Gastrocnemius medialis (tissue), 4 donors: ENCODE data around the gene GMEB2. TPM values are rescaled to one million over a fixed set of nuclear protein-coding genes. Genes with fewer than 3 reads are reported as not detected.

ENCODE experiments used
- ATAC-seq, 2 donors: fragments of 150-250 bp; one replicate each; pipeline ENCODE4 v1.9.1; 2016
- DNase-seq, 2 donors: peaks; one replicate each; pipeline ENCODE4 v3.0.0-alpha.2; 2019
- H3K27ac ChIP-seq, 4 donors: fragments of 200-600 bp; sonication (generic); 1 replicate in 1 of 4; 2 replicates in 3 of 4; pipeline ENCODE4 v1.5.1; 2016 to 2018; ENCODE audit warnings: mild to moderate bottlenecking in 2 of 4, moderate library complexity in 1 of 4
- H3K27me3 ChIP-seq, 3 donors: fragments of 200-600 bp; sonication (generic) in 2 of 3; 1 replicate in 1 of 3; 2 replicates in 2 of 3; pipeline versions ENCODE4 v1.5.1 to v1.6.0; 2016 to 2019; ENCODE audit warnings: mild to moderate bottlenecking in 1 of 3, moderate library complexity in 1 of 3
- H3K36me3 ChIP-seq, 2 donors: fragments of 200-600 bp; sonication (generic) in 1 of 2; one replicate each; pipeline ENCODE4 v1.5.1; 2017 to 2018
- H3K4me1 ChIP-seq, 2 donors: fragments of 200-600 bp; sonication (generic) in 1 of 2; one replicate each; pipeline ENCODE4 v1.5.1; 2016 to 2017; ENCODE audit warnings: mild to moderate bottlenecking in 2 of 2
- H3K4me3 ChIP-seq, 4 donors: fragments of 200-600 bp; sonication (generic) in 3 of 4; 1 replicate in 1 of 4; 2 replicates in 3 of 4; pipeline ENCODE4 v1.5.1; 2016 to 2019; ENCODE audit warnings: mild to moderate bottlenecking in 2 of 4
- H3K9me3 ChIP-seq, 3 donors: fragments of 200-600 bp; sonication (generic) in 2 of 3; 1 replicate in 1 of 3; 2 replicates in 2 of 3; pipeline ENCODE4 v1.5.1; 2016 to 2019
- POLR2A ChIP-seq, 2 donors: fragments of 450-650 bp; IDR thresholded peaks; one replicate each; pipeline ENCODE4 v1.6.1; 2017; ENCODE audit warnings: antibody characterized with exemption in 2 of 2, mild to moderate bottlenecking in 2 of 2, moderate library complexity in 2 of 2
- in situ Hi-C, 4 donors: fragments of 200-750 bp; cut with MboI; loops; one replicate each; pipeline versions ENCODE4 v1.15.0 to v1.8.0; 2017; ENCODE audit warnings: low sequenced_read_pairs in 4 of 4
- intact Hi-C: fragments of 100-400 bp; cut with DNase I; formaldehyde crosslinking; loops from one replicate; pipeline ENCODE4 v1.15.1; 2023; ENCODE audit warnings: low total_unique reads
- total RNA-seq, 4 donors: library from RNA; depleted of rRNA; stranded (reverse); fragments of >200 nt; gene quantifications; one replicate each; pipeline versions ENCODE4 v1.1.0 to v1.2.3, GENCODE V29; 2016
- TF ChIP-seq, protein P1 (sequence below), 5 experiments: fragments of 450-650 bp in 3 of 5; fragments of 200-600 bp in 2 of 5; sonication (generic) in 2 of 5; IDR thresholded peaks in 4 of 5; conservative IDR thresholded peaks in 1 of 5; 1 replicate in 4 of 5; 2 replicates in 1 of 5; pipeline ENCODE4 v1.5.1; 2016 to 2019; ENCODE audit warnings: antibody characterized with exemption in 5 of 5, mild to moderate bottlenecking in 3 of 5, moderate library complexity in 3 of 5

The GMEB2 gene
- total RNA-seq, 4 donors from 2014 or later: 6.1 to 14.3 (median 6.8) TPM

DNA sequence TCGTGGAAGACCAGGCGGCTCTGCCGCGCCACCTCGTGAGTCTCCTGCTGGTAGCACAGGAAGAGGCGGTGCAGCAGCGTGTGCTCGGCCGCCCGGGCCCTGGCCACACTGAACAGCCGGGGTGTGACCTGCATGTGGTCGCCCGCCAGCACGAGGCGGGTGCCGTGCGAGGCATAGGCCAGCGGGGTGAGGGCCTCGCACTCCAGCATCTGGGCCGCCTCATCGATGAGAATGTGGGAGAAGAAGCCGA lies 59.8 kb downstream of the GMEB2 start:
- H3K4me1 ChIP-seq: no peaks in the 10 kb centered on the region
- in situ Hi-C loops (no loop called here), intact Hi-C loops (no loop called here)
- H3K9me3 ChIP-seq: no peaks in the 10 kb centered on the region
- no peak overlapping the region for H3K4me3 ChIP-seq
- no peak overlapping the region for H3K27ac ChIP-seq
- H3K36me3 ChIP-seq: no peaks in the 10 kb centered on the region
- H3K27me3 ChIP-seq: no peaks in the 10 kb centered on the region
- TF ChIP-seq, protein P1, sequence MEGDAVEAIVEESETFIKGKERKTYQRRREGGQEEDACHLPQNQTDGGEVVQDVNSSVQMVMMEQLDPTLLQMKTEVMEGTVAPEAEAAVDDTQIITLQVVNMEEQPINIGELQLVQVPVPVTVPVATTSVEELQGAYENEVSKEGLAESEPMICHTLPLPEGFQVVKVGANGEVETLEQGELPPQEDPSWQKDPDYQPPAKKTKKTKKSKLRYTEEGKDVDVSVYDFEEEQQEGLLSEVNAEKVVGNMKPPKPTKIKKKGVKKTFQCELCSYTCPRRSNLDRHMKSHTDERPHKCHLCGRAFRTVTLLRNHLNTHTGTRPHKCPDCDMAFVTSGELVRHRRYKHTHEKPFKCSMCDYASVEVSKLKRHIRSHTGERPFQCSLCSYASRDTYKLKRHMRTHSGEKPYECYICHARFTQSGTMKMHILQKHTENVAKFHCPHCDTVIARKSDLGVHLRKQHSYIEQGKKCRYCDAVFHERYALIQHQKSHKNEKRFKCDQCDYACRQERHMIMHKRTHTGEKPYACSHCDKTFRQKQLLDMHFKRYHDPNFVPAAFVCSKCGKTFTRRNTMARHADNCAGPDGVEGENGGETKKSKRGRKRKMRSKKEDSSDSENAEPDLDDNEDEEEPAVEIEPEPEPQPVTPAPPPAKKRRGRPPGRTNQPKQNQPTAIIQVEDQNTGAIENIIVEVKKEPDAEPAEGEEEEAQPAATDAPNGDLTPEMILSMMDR (IDR thresholded peaks at IDR 0.05 in 4 of 5, conservative IDR thresholded peaks at IDR 0.05 in 1 of 5): no peak
- TF ChIP-seq POLR2A (IDR thresholded peaks at IDR 0.05): no peak
- no peak for DNase-seq
- ATAC-seq: no peak

DNA sequence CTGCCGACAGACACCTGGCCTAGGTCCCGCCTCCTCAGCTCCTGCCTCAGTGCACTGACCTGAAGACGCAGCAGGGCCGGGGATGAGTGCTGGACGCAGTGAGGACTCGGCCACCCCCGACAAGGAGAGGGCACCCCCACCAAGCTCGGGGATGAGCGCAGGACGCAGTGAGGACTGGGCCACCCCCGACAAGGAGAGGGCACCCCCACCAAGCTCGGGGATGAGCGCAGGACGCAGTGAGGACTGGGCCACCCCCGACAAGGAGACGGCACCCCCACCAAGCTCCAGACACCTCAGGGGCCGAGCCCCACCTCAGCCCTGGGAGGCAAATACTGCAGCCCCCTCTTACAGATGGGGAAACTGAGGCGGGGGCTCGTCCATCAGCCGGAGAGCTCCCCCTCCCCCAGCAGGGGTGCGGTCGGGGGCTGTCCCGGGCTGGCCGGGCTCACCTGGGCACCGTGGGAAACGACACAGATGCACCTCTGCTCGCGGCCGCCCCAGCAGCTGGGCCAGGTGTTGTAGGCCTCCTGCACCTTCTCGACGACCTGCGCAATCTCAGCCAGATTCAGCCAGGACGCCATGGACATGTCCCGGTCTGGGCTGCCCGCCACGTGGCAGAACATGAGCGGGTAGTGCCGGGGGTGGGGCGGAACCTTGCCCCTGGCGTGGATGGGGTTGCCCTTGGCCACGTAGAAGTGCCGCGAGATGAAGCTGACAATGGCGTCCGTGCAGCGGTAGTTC lies 60.3 kb downstream of the GMEB2 start:
- Histone ChIP-seq H3K4me3 (no peak overlapping the region), H3K4me1 (no peaks in the 10 kb centered on the region), H3K36me3 (no peaks in the 10 kb centered on the region), H3K27me3 (no peaks in the 10 kb centered on the region), H3K9me3 (no peaks in the 10 kb centered on the region), H3K27ac (no peak overlapping the region)
- in situ Hi-C loops: no loop called here
- no peak for ATAC-seq
- TF ChIP-seq, protein P1 (IDR thresholded peaks at IDR 0.05 in 4 of 5, conservative IDR thresholded peaks at IDR 0.05 in 1 of 5): no peak
- intact Hi-C loops: no loop called here
- DNase-seq: no peak

DNA sequence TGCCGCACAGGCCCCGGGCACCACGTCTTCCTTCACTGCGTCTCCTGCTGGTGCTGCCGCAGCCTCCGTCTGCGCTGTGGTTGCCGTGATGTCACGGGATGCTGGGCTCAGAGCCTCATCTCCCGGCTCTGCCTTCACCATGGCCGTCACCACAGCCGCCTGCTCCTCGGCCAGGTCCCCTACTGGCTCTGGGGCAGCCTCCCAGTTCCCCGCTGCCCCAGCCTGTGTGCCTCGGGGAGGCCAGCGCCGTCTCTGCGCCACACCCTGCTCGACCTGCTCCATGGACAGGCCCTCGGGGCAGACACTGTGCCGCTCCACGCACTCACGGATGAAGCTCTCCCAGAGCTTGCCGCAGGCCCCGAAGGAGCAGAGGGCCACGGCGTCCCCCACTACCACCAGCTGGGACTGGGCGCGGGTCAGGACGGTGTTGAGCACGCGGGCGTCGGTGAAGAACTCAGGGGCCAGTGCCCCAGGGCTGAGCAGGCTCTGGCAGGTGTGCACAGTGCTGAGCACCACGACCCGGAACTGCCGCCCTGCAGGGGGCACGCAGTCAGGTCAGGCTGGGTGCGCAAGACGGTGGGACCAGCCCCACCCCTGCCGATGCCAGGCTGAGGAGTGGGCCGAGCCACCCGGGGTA lies 61.1 kb downstream of the GMEB2 start:
- no peak for DNase-seq

DNA sequence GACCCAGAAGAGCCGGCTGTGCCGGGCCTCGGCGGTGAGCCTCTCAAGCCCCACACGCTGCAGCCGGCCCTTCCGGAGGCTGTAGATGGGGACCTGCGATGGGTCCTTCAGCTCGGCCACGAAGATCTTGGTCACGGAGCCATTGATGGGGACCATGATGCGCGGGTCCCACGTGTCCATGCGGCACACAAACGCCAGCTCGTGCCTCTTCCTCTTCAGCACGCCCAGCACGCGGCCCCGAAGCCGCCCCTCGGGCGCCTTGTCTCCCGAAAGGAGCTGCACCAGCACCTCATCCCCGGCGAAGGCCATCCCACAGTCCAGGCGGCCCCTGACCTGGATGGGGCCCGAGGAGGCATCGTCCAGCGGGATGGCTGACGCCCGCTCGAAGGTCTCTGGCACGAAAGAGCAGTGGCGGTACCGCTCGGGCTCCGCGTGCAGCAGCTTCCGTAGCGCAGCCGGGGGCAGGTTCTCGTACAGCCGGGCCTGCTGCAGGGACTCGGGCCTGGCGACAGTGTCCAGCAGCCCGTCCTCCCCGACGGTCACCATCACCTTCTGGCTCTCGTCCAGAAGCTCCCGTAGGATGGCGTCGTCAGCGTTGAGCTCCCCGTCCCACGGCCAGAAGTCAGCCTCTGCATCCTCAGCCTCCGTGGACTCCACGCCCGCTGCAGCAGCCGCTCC lies 61.7 kb downstream of the GMEB2 start:
- peaks cover 0 to 5% of the 10 kb centered on the region in 2 donors for H3K36me3 ChIP-seq
- in situ Hi-C loops: no loop called here

More for the DNA sequence above, 61.1 kb downstream of the GMEB2 start:
- no peaks in the 10 kb centered on the region for H3K27me3 ChIP-seq
- peaks cover 0 to under 1% of the 10 kb centered on the region in 2 donors for H3K36me3 ChIP-seq
- in situ Hi-C loops (no loop called here), intact Hi-C loops (no loop called here)
- no peak for TF ChIP-seq POLR2A (IDR thresholded peaks at IDR 0.05)
- TF ChIP-seq, protein P1 (IDR thresholded peaks at IDR 0.05 in 4 of 5, conservative IDR thresholded peaks at IDR 0.05 in 1 of 5): no peak
- H3K4me1 ChIP-seq: no peaks in the 10 kb centered on the region
- no peaks in the 10 kb centered on the region for H3K9me3 ChIP-seq
- no peak for ATAC-seq
- no peak overlapping the region for H3K4me3 ChIP-seq
- H3K27ac ChIP-seq: no peak overlapping the region

More for the DNA sequence above, 61.7 kb downstream of the GMEB2 start:
- Histone ChIP-seq H3K4me1 (no peaks in the 10 kb centered on the region), H3K4me3 (no peak overlapping the region), H3K9me3 (no peaks in the 10 kb centered on the region), H3K27me3 (no peaks in the 10 kb centered on the region), H3K27ac (no peak overlapping the region)
- DNase-seq (no peak), ATAC-seq (no peak)
- intact Hi-C loops: no loop called here
- TF ChIP-seq, protein P1 (IDR thresholded peaks at IDR 0.05 in 4 of 5, conservative IDR thresholded peaks at IDR 0.05 in 1 of 5): no peak
- no peak for TF ChIP-seq POLR2A (IDR thresholded peaks at IDR 0.05)
